T-helper 2 cell (primary cell): ENCODE measurements around the gene S1PR3.

Experiments used
- DNase-seq, 5 experiments: peaks; one replicate each; pipeline versions ENCODE4 v3.0.0 to v3.0.0-alpha.2; 2012 to 2022

Gene S1PR3

DNA sequence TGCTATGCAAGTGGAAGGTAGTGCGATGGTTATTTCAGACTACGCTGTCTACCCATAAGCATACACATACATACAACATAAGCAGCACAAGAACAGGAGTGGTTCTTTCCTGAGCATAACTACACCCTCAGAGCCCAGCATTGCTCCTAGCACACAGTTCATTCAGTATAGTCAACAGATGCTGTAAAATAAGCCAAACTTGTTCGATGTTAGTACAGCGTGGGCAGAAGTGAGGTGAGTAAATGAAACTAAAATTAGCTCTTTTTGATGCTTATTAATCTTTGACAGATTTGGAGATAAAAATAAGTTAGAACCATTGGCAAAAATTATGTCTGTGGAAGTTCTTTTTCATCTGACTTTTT lies 47.8 kb downstream of the S1PR3 start:
- DNase-seq: no peak

DNA sequence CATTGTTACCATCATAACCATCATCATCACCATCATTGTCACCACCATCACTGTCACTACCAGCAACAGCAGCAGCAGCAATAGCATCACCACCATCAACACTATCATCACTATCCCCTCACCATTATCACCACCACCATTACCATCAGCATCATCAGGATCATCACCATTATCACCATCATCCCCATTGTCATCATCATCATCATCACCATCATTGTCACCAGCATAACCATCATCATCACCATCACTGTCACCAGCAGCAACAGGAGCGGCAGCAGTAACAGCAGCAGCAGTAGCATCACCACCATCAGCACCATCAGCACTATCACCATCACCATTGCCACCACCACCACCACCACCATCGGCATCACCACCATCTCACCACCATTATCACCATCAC lies 48.4 kb downstream of the S1PR3 start:
- no peak for DNase-seq

DNA sequence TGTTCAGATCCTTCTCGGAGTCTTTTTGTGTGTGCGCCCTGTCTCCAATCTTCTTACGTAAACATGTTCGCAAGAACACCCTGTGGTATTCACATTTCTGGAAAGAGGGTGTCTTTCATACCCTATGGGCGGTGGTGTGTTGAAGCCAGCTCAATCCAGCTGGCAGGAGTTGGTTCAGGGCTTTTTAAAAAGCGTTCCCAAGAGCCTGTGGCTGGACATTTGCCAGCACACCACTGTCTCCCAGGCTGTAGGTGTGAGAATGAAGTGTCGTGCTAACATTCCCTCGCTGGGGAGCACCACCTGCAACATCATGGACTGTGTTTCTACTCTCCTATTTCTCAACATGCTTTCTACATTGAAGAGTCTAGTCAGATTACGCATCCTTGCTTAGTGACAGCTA lies 51.7 kb downstream of the S1PR3 start:
- no peak for DNase-seq

- DNase-seq: no peak
Observed at GRCh38 chr9:89044104-89044503, 52.8 kb downstream of the S1PR3 start.

- no peak for DNase-seq
Observed at GRCh38 chr9:89044881-89045280, 53.6 kb downstream of the S1PR3 start.

GRCh38 chr9:89046832-89047231 lies 55.6 kb downstream of the S1PR3 start:
- DNase-seq: no peak

DNA sequence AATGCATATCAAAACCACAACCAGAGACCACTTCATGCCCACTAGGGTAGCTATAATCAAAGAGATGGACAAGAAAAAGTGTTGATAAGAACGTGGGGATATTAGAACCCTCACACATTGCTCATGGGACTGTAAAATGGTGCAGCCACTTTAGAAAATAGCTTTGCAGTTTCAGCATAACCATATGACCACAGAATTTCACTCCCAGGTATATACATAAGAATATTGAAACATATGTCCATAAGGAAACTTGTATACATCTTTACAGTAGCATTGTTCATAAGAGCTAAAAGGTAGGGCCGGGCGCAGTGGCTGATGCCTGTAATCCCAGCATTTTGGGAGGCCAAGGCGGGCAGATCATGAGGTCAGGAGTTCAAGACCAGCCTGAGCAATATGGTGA lies 56.4 kb downstream of the S1PR3 start:
- DNase-seq: no peak

DNA sequence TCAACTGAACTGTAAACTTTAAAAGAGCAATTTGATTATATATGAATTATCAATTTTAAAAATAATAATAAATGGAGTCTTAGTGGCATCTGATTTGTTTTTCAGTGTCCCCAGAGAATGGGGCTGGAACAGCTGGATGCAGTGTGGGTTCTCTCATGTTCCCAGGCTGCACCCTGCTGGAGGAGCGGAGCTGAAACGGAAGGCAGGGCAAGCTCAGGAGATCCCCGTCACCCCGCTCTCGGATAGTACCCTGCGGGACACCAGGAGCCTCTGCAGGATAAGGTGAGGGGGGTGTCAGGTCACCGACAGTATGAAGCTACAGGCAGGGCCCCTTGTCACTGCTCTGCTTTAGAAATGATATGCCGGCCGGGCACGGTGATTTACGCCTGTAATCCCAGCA lies 57.3 kb downstream of the S1PR3 start:
- DNase-seq: no peak

DNA sequence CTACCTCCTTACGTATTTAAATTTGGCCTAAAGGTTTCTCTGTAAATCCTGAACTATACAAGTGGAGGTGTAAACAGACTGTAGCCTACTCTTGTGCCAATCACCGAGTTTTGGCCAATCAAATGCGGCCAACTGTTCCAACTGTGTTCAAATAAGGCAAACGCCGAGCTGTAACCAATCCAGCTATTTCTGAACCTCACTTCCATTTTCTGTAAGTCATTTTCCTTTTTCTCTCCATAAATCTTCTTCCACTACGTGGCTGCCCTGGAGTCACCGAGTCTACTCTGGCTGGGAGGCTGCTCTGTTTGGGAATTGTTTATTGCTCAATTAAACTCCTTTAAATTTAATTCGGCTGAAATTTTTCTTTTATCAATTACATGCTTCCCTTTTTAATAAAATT lies 58.4 kb downstream of the S1PR3 start:
- no peak for DNase-seq

DNA sequence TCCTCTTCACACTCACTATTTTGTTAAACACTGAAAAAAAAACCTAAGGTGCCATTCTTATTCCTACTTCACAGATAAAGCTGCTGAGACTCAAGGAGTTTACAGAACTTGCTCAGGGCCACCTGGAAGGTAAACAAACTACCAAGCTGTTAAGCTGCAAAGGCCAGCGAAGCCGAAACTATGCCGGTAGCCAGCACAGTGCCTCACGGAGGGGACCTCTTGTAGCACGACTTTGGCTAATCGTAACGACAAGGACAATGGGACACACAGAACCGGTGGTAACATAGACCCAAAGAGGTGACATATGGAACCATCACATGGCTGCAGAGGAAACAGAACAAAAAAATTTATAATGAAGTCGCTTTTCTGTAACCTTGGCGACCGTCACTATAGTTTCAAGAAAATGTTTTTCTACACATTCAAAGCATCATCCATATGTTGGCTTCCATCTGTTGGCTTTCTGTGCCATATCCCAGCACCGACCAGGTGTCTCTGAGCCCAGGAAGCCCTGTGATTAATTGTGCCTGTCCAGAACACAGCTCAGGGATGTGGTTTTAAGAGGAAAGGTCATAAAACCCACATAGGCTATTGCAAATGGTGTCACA lies 60.3 kb downstream of the S1PR3 start:
- DNase-seq: no peak

DNA sequence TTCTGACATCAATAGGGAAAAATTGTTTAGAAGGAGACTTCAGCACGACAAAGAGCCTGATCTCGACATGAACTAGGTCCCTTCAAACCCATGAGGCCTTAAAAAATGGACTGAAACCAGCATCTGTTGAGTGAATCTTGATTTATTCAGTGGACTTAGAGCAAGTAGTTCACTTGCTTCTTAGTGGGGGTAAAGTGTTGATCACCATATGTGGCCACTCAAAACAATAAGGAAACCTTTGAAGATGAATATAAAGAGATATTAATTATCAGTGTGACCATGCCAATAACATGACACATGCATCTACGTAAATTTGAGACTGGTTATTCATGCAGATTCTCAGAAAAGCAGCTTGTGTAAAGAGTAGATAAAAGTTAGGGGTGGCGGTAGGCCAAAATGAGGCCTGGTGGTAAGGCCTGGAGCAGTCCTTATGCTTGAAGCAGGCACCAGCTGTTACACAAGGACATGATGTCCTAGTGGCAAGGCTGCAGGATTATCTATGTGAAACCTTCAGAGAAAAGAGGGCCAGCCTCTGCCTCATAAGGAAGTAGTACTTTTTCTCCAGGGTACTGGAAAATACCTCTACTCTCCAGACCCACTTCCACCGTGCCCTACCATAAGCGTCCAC lies 61.3 kb downstream of the S1PR3 start:
- no peak for DNase-seq

GRCh38 chr9:89053301-89053700 lies 62.0 kb downstream of the S1PR3 start:
- no peak for DNase-seq
